Uterus (tissue), 2 donors: ENCODE measurements around the gene CCND2.

ENCODE experiments used
- CTCF ChIP-seq, 4 experiments: fragments of 200-600 bp in 2 of 4; fragments of 450-650 bp in 2 of 4; sonication (generic) in 2 of 4; IDR thresholded peaks; one replicate each; pipeline ENCODE4 v1.5.1; 2016 to 2019; ENCODE audit warnings: antibody characterized with exemption in 4 of 4, mild to moderate bottlenecking in 2 of 4, moderate library complexity in 1 of 4
- POLR2A ChIP-seq, 2 donors: fragments of 450-650 bp; IDR thresholded peaks; one replicate each; pipeline ENCODE4 v1.6.1; 2016; ENCODE audit warnings: antibody characterized with exemption in 2 of 2, mild to moderate bottlenecking in 1 of 2, moderate library complexity in 1 of 2

DNA sequence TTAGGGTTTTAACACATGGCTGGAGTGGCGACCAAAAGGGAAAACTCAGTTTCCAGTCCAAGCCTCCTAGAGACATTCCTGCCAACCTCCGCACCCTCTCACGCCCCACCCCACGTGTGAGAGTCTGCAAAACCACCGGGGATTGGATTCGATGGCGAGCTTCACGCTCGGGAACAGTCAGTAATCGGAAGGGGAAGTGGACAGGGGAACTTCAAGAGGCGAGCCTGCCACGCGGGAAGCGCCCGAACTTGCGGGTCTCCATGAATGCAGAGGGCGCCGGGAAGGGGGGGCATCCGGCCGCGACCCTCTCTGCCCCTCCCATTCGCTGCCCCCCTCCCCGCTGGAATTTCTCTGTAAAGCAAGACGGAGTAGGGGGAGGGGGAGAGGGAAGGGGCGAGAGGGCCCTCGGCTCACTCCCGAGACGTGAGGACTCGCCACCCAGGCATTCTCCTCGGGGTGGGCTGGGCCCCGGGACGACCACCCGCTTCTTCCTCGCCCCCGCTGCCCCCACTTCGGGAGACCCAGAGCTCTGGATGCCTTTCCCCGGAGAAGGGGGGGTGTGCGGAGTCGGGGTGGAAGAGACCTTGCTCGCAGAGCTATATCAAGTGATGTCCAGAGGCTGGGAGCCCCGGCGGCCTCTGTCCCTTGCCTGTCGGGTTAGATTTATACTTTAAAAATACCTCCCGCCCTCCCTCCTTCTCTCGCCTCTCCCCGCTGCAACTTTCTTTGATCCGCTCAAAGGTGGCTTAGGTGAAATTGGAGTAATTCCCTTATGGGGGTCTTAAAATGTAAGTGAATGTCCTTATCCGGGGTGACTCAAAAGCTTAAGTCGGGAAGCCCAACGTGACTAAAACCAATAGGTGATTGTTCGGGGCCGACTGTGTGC lies 2.5 kb upstream of the CCND2 start:
- TF ChIP-seq CTCF (IDR thresholded peaks at IDR 0.05) (no peak), POLR2A (IDR thresholded peaks at IDR 0.05) (peak in 1 of 2 donors; percentile 11)
